HG02943 (cell line): Measurements from ENCODE around the gene BCL6B.
"Not testable (repeated sequence)": the region's sequence is repeated elsewhere in the genome, so short reads cannot be mapped to it uniquely, and the experiment has no call there.

Experiments used
- ATAC-seq: cut with Tn5 transposase; IDR thresholded peaks from one replicate; pipeline ENCODE4 v1.9.1; 2021; ENCODE audit warnings: mild to moderate bottlenecking, low read depth, moderate library complexity; ENCODE audit not compliant: unreplicated experiment

The BCL6B gene, protein sequence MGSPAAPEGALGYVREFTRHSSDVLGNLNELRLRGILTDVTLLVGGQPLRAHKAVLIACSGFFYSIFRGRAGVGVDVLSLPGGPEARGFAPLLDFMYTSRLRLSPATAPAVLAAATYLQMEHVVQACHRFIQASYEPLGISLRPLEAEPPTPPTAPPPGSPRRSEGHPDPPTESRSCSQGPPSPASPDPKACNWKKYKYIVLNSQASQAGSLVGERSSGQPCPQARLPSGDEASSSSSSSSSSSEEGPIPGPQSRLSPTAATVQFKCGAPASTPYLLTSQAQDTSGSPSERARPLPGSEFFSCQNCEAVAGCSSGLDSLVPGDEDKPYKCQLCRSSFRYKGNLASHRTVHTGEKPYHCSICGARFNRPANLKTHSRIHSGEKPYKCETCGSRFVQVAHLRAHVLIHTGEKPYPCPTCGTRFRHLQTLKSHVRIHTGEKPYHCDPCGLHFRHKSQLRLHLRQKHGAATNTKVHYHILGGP

DNA sequence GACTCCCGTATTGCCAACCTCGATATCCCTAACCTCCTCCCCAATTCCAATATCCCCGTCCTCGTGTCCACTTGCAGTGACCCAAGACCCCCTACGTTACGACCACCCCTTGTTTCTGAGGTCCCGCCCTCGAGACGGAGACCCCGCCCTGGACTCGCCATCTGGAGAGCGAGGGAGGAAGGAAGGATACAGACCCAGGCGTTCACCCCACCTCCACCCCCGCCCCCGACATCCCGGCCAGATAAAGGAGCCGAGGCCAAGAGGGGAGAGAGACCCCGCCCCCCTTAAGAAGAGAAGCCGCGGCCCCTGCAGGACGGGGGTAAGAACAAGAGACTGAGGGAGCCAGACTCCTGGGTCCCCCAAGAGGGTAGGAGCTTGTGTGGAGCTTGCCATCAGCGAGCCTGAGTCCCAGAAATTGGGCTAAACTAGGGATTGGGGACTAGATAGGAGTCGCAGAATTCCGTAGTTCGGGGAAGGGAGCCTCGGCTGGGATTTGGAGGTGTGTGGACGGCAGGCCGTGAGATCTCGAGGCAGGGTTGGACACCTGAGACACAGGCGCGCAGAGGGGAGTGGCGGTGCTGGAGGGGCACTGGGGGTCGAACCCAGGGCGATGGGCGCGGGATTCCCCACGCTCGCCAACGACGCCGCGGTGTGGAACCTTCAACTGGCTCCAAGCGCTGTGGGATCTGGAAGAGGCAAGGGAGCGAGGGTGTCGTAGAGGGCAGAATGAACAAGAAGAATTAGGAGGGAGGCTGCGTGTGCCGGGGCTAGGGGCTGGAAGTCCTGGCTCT lies at the start of gene BCL6B:
Gene BCL6B, plus strand, starts transcription at position 270 of the 791 bp plus-strand sequence. CDS start 622 bp downstream, outside the sequence.
- ATAC-seq: no peak

DNA sequence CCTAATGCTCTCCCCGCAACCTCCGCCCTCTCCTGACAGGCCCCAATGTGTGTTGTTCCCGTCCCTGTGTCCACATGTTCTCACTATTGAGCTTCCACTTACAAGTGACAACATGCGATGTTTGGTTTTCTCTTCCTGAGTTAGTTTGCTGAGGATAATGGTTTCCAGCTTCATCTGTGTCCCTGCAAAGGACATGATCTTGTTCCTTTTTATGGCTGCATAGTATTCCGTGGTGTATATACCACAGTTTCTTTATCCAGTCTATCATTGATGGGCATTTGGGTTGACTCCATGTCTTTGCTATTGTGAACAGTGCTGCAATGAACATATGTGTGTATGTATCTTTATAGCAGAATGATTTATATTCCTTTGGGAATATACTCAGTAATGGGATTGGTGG lies 43.4 kb upstream of the BCL6B start:
- ATAC-seq: not testable (repeated sequence)

DNA sequence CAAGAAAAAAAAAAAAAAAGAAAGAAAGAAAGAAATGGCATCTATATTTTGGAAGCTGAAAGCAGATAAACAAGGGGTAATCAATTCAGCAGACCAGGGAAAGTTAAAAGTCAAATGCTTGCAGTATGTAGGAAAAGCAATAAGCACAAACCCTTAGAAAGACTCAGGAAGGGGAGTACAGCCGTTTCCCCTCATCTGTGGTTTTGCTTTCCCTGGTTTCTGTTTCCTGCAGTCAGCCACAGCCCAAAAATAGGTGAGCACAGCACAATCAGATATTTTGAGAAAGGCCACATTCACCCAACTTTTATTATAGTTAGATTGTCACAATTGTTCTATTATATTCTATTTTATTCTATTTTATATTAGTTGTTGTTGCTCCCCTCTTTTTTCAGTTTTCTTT lies 41.4 kb upstream of the BCL6B start:
- no peak for ATAC-seq

DNA sequence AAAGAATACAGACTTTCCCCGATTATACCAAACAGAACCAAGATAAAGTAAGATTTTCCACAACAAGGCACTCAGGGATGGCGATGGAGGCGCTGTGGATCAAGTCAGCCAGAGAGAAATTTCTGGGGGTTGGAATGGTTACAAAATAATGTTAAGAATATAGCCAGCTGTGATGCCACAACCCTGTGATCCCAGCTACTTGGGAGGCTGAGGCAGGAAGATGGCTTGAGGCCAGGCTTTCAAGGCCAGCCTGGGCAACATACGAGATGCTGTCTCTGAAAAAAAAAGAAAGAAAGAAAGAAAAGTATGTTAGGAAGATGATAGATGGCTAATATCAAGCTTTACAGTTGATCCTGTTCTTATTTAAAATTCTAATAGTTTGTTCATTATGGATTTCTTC lies 37.6 kb upstream of the BCL6B start:
- ATAC-seq: no peak

DNA sequence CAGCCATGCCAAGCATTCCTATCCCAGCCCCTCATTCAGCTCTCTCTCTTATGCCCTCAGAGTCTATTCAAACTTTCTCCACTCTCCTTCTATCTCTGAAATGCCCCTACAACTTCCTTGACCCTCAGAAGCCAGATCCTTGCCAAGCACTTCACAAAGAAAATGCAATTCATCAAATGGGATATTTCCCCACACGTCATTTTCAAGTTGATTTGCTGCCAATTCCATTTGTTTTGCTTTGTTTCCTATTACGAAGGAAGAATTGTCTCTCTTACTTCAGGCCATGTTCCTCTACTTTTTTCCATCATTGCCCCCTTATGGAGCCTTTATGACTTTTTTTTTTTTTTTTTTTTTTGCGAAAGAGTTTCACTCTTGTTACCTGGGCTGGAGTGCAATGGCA lies 36.2 kb upstream of the BCL6B start:
- ATAC-seq: no peak

DNA sequence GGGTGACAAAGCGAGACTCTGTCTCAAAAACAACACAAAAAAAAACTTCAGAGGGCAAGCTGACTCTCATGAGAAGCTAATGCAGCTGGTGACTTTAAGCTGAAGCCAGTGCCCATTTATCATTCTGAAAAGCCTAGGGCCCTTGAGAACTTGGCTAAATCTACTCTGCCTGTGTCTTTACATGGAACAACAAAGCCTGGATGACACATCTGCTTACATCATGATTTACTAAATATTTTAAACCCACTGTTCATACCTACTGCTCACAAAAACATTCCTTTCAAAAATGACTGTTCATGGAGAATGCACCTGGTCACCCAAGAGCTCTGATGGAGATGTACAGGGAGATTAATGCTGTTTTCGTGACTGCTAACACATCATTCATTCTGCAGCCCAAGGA lies 33.1 kb upstream of the BCL6B start:
- no peak for ATAC-seq

DNA sequence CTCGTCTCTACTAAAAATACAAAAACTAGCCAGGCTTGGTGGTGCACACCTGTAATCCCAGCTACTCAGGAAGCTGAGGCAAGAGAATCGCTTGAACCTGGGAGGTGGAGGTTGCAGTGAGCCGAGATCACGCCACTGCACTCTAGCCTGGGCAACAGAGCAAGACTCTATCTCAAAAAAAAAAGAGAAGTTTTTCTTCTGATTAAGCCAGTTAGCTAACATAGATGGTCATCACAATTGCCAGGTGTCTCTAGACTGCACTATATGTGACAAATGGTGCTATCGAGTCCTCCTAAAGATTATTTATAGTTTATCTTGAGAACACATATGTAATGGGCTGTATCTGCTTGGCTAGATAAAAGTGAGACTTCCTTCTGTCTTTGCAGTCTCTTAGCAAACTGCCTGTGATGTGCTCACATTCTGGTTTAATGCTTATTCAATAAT lies 29.2 kb upstream of the BCL6B start:
- not testable (repeated sequence) for ATAC-seq

DNA sequence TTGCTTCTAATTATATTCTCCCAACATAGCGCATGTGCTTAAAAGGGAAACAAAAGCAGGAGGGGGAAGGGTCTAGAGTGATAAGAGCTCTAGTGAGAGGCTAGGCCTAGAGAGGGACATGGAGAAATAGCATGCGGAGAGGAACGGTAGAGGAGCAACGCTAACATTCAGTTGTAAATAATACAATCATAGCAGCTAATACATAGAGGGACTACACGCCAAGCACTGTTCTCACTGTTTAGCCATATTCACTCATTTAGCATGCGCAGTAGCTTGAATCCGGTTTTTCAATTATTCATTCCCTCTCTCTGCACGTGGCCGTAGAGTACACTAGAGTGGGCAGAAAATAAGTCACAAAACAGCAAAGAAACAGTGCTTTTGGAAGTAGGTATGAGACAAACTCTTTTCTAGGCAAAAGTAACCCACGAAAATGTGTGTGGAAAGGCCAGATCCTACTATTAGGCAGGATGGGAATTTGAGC lies 28.7 kb upstream of the BCL6B start:
- no peak for ATAC-seq

DNA sequence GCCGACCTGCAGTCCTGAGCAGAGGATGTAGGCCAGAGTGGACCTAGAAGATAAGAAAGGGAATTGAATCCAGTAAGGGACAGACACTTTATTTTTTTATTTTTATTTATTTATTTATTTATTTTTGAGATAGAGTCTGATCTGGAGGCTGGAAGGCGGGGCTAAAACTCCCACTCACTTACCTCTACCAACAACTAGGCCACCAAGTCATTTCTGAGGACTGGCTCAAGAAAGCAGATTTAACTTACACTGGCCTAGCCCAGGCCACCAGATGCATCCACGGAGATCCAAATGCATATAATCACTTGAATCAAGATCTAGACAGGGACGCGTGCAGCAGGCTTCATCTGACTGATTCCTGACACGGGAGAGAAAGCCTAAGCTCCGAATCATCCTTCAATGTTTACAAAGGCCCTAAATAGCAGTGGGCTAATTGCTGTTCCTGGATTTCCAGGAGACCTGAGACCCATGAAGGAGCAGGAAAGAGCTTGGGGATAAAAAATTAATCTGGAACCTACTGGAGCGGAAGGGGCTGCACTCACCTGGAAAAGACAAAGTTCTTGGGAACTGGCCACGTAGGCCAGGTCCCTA lies 28.1 kb upstream of the BCL6B start:
- no peak for ATAC-seq

DNA sequence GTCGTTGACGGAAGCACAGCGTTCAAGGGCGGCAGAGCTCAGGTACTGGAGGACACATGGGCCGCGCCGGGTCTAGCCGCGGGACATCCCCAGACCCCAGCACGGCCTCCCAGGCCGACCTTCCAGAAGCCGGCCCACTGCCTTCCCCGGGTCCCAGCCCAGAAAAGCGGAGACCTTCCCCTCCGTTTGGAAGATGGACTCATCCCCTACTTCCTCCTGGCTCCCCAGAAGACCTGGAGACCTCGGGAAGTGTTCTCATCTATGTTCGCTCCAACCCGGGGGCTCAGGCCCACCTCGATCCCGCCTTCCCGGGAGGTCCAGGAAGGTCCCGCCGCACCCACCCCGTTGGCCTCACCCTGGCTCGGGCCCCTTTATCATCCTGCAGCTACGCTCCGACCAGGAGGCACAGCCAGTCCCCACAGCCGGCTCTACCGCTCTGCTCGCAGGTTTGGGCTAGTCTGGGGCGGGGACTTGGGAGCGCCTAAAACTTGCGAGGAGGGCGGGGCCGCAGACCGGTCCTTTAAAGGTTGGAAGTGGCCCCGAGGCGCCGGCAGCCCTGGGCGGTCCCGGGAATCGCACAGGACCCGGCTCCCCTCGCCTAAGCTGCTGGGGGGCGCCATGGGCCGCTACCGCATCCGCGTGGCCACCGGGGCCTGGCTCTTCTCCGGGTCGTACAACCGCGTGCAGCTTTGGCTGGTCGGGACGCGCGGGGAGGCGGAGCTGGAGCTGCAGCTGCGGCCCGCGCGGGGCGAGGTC lies 27.2 kb upstream of the BCL6B start, which contains the start of gene ALOX12:
Gene ALOX12, plus strand, starts transcription at position 550 of the 756 bp plus-strand sequence. Its CDS starts 69 bp downstream, at position 619.
- ATAC-seq: no peak

DNA sequence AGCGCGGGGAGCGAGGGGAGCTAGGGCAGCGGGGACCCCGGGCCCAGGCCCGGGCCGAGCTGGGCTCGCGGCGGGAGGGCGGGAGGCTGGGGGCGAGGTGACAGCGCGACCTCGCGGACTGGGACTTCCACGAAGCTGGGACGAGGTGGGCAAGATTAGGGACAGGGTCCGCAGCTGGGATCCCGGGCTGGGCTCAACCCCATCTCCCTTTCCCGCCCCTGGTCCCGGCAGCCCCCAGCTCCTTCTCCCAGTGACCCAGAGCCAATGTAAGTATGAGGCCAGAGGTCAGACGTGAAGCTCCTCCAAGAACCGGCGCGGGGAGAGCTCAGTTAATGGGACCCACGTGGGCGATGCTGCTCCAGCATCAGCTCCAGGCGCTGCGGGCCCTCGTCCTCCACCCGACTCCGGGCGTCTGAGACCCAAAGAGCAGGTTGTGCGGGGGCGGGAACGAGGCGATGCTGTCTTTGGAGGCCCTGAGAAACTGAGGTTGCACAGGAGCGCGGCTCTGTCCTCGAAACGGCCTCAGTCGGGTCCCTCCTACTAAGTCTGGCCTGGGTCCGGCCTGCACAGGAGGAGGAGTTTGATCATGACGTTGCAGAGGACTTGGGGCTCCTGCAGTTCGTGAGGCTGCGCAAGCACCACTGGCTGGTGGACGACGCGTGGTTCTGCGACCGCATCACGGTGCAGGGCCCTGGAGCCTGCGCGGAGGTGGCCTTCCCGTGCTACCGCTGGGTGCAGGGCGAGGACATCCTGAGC lies 26.4 kb upstream of the BCL6B start:
- ATAC-seq: no peak

DNA sequence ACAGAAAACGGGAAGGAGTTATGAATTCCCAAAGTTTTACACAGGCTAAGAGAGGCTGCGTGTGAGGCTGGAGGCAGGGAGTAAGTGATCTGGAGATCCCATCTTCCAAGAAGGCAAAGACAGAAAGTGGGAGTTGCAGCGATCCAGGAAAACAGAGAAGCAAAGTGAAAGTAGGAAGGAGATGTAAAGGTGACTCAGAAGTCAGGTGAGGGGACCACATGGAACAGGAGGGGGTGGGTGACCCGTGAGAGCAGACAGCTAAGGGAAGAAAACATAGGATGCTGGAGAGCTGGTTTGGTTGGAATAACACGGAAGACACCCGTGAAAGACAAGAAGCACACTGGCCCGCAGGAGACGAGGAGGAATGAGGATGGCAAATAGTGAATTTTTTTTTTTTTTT lies 25.7 kb upstream of the BCL6B start:
- no peak for ATAC-seq

DNA sequence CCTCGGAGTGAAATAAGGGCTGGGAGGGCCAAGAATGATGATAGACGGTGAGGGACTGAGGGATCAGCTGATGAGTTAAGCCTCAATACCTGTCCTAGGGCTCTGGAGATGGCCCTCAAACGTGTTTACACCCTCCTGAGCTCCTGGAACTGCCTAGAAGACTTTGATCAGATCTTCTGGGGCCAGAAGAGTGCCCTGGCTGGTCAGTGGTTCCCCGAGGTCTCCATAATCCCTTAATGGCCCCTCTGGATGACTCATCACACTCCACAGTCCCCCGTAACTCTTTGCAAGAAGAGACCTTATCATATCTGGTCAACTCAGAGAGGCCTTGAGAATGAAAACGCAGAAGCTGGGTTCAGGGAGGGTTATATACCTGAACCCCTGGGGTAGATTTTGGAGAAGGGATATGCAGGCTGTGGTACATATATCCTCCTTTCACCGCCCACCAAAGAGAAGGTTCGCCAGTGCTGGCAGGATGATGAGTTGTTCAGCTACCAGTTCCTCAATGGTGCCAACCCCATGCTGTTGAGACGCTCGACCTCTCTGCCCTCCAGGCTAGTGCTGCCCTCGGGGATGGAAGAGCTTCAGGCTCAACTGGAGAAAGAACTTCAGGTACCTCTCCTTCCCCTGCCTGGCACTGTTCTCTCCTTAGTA lies 23.9 kb upstream of the BCL6B start:
- ATAC-seq: no peak

DNA sequence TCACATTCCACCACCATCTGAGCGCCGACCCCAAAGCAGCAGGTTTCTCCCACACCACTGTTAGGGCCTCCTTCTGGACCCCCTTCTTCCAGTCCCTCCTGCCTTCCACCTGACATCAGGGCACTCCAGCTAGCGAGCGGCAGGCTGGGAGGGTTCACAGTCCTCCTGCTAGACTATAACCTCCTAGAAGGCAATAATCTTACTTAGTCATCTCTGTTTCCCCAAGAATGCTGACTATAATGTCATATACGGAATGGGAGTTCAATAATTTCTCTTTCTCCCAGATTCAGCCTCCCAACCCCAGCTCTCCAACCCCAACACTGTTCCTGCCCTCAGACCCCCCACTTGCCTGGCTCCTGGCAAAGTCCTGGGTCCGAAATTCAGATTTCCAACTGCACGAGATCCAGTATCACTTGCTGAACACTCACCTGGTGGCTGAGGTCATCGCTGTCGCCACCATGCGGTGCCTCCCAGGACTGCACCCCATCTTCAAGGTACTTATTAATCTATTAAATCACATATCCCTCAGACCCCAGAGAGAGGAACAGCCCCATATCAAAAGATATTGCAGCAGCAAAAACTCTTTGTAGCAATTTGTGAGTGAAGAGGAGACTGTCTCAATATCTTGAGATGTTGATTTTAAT lies 21.4 kb upstream of the BCL6B start:
- ATAC-seq: no peak

DNA sequence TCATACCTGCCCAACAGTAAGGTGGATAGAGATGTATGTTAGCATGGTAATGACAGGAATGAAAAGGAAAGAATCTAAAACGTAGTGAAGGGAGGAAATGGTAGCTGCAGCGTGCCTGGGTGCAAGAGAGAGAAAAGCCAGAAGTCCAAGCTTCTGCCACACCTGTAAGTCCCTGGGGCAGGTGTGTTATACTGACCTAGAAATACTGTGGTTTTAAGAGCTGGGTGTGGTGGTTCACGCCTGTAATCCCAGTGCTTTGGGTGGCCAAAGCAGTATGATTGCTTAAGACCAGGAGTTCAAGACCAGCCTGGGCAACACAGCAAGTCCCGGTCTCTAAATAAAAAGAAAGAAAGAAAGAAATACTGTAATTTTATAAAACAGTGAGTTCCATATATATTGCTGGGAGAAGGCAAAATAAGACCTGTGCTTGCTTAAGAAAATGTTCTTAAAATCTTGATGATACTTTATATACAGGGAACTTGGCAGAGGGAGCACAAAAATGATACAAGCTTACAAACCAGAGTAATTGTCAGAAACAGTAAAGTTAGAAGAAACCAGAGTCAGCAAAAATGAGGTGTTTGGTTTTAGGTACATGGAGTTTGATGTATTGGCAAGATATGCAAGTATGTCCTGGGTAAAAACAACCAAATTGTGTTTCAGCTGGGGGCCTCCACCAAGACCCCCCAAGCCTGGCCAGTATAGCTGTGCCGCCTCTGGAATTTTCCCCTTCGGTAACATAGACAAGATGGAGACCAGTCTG lies 20.4 kb upstream of the BCL6B start:
- ATAC-seq: no peak

DNA sequence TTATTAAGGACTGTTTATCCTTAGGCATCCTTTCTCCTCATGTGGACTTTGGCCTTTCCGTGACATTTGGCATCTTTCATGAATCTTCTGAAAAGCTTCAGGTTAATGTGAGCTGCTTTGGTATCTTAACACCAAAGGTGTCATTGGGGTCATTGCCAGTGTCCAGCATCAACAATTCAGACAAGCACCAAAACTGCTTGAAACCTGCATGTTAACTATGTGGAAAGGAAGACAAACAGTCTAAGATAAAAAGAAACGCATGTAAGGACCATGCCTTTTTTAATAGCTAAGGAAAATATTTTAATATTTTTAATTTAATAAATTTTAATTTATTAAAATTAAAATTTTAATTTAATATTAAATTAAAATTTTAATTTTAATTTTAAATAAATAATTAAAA lies 19.1 kb upstream of the BCL6B start:
- no peak for ATAC-seq

DNA sequence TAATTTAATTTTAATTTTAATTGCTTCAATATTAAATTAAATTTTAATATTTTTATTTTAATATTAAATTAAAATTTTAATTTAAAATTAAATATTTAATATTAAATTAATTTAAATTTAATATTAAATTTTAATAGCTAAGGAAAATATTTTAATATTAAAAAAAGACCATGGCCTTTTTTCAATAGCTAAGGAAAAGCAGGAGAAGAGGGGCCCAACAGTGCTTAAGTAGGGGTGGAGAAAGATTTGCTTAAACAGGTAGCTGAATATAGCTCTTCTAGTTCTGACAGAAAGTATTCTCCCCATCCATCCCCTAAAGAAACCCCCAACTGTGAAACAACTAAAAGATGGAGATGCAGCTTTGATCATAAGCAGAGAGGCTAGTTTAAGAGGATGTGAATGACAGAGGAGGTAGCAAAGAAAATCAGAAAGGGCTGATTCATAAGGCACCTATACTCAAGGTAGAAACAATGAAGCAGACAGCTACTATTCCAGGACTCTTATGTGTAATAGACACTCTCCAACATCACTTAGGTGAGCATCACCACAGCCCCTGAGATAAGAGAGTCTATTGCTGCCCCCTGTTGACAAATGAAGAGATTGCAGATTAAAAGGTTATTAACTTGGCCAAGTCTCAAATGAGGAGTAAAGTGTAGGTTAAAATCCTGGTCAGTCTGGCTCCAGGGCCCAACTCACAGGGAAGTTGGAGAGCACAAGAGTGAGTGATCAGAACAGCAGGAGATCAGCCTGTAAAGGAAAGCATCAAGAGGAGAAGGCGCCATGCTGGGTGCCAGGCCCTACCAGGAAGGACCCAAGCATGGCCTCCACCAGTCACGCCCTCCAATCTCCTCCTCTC lies 18.2 kb upstream of the BCL6B start:
- no peak for ATAC-seq
